Choroid plexus epithelial cell (primary cell): Measurements from ENCODE around the gene GRID2.
A peak's percentile ranks its signal among the peaks of the same experiment; 100 is the strongest.

Experiments
- DNase-seq: peaks from one replicate; pipeline ENCODE4 v3.0.0-alpha.2; 2010; ENCODE audit warnings: low read depth
- H3K4me3 ChIP-seq: 2 replicates; pipeline ENCODE4 v1.5.1; 2011; ENCODE audit warnings: low read depth, mild to moderate bottlenecking, control low read depth, low read length, moderate library complexity
- CTCF ChIP-seq: conservative IDR thresholded peaks from 2 replicates; pipeline ENCODE4 v1.5.1; 2011; ENCODE audit warnings: low read depth, mild to moderate bottlenecking, control low read depth, inconsistent platforms, low read length, moderate library complexity

Gene GRID2

GRCh38 chr4:92305148-92305877, 1.5 kb downstream of the GRID2 start:
- TF ChIP-seq CTCF, result no peak
- DNase-seq, result peak; percentile 48
- peak overlapping the region; percentile 42 for H3K4me3 ChIP-seq

GRCh38 chr4:92305878-92306520, 2.2 kb downstream of the GRID2 start:
- peak overlapping the region; percentile 42 for H3K4me3 ChIP-seq
- DNase-seq, result peak; percentile 2
- no peak for TF ChIP-seq CTCF

- no peak for DNase-seq
- H3K4me3 ChIP-seq, result no peak overlapping the region
- TF ChIP-seq CTCF, result no peak
Measured at GRCh38 chr4:92307181-92307580, 3.4 kb downstream of the GRID2 start.

- no peak for TF ChIP-seq CTCF
- no peak overlapping the region for H3K4me3 ChIP-seq
- DNase-seq, result no peak
Measured at GRCh38 chr4:92307866-92308265, 4.1 kb downstream of the GRID2 start.

DNA sequence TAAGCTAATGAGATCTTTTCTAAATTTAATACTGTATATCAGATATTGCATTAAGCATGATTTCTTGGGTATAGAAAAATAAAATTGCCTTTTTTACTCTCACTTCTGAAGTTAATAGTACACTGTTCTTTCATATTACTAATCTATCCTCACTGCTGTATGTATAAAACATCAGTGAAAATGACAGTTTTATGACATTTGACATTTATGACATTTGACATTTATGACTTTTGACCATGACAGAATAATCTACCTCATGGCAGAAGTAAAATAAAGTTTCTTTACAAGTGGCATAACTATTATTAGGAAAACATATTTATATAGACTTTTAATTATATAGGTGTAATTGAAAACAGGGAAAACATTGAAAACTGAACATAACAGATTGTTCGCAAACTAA, 13.3 kb downstream of the GRID2 start:
- TF ChIP-seq CTCF, result no peak
- H3K4me3 ChIP-seq, result no peak overlapping the region
- DNase-seq, result no peak

DNA sequence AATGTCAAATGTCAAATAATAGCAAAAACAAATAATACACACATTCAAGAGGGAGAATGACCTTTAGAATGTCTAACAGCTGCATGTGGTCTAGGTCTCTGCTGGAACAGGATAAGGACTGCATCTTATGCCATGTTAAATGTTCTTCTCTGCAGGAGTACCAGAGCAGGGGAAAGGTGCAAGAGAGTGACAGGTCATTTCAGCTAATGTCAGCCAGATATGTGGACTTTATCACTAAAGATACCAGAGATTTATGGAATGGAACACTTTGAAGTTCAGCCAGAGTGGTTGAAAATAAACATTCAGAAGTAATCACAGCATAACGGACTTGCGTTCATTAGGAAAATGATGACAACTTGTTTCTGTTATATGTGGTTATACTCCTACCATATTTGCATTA, 24.3 kb downstream of the GRID2 start:
- DNase-seq, result no peak
- TF ChIP-seq CTCF, result no peak
- H3K4me3 ChIP-seq, result no peak overlapping the region

GRCh38 chr4:92333016-92333415, 29.2 kb downstream of the GRID2 start:
- TF ChIP-seq CTCF, result no peak
- peak; percentile 9 for DNase-seq
- no peak overlapping the region for H3K4me3 ChIP-seq
